Liver (tissue), 3 donors: ENCODE measurements around the gene SUN2.

Experiments used
- JUND ChIP-seq, 2 donors: IDR thresholded peaks; 2 replicates each; pipeline ENCODE4 v1.6.1; 2016; ENCODE audit warnings: antibody characterized with exemption in 2 of 2
- RXRA ChIP-seq, 2 donors: IDR thresholded peaks; 2 replicates each; pipeline ENCODE4 v1.6.1; 2017 to 2018; ENCODE audit warnings: antibody characterized with exemption in 2 of 2, mild to moderate bottlenecking in 1 of 2
- TF ChIP-seq, protein P1 (sequence below): IDR thresholded peaks from 2 replicates; pipeline ENCODE4 v1.6.1; 2016; ENCODE audit warnings: antibody characterized with exemption, mild to moderate bottlenecking
- TF ChIP-seq, protein P2 (sequence below): fragments of 150-350 bp; IDR thresholded peaks from 2 replicates; pipeline ENCODE4 v1.5.1; 2017; ENCODE audit warnings: improper control_type of control experiment, low read depth, low read length; ENCODE audit not compliant: missing input control
- TF ChIP-seq, protein P3 (sequence below): IDR thresholded peaks from 2 replicates; pipeline ENCODE4 v1.6.1; 2016; ENCODE audit warnings: antibody characterized with exemption
- TF ChIP-seq, protein P4 (sequence below): IDR thresholded peaks from 2 replicates; pipeline ENCODE4 v1.6.1; 2016; ENCODE audit warnings: antibody characterized with exemption
- TF ChIP-seq, protein P5 (sequence below): IDR thresholded peaks from 2 replicates; pipeline ENCODE4 v1.6.1; 2016; ENCODE audit warnings: antibody characterized with exemption
- donor health status: healthy.
- donor health status: healthy.

DNA sequence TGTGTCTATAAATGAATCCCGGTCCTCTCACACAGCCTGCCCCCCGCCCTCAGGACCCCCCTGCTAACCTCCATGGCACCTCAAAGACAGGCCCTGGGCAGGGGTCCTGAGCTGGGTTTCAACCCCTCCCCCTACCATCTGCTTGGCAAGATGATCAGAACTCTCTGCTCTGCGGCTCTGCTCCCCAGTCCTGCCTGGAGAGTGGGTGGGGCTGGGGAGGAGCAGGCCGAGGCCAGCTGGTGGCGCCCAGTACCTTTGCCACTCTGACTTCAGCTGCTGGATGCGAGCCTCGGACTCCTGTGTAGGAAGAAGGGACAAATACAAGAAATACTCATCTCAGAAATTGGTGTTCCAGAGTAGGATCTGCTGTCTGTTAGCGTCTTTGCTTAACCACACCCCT lies 15.0 kb downstream of the SUN2 start:
- TF ChIP-seq, protein P1, sequence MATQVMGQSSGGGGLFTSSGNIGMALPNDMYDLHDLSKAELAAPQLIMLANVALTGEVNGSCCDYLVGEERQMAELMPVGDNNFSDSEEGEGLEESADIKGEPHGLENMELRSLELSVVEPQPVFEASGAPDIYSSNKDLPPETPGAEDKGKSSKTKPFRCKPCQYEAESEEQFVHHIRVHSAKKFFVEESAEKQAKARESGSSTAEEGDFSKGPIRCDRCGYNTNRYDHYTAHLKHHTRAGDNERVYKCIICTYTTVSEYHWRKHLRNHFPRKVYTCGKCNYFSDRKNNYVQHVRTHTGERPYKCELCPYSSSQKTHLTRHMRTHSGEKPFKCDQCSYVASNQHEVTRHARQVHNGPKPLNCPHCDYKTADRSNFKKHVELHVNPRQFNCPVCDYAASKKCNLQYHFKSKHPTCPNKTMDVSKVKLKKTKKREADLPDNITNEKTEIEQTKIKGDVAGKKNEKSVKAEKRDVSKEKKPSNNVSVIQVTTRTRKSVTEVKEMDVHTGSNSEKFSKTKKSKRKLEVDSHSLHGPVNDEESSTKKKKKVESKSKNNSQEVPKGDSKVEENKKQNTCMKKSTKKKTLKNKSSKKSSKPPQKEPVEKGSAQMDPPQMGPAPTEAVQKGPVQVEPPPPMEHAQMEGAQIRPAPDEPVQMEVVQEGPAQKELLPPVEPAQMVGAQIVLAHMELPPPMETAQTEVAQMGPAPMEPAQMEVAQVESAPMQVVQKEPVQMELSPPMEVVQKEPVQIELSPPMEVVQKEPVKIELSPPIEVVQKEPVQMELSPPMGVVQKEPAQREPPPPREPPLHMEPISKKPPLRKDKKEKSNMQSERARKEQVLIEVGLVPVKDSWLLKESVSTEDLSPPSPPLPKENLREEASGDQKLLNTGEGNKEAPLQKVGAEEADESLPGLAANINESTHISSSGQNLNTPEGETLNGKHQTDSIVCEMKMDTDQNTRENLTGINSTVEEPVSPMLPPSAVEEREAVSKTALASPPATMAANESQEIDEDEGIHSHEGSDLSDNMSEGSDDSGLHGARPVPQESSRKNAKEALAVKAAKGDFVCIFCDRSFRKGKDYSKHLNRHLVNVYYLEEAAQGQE, result no peak
- TF ChIP-seq, protein P2, sequence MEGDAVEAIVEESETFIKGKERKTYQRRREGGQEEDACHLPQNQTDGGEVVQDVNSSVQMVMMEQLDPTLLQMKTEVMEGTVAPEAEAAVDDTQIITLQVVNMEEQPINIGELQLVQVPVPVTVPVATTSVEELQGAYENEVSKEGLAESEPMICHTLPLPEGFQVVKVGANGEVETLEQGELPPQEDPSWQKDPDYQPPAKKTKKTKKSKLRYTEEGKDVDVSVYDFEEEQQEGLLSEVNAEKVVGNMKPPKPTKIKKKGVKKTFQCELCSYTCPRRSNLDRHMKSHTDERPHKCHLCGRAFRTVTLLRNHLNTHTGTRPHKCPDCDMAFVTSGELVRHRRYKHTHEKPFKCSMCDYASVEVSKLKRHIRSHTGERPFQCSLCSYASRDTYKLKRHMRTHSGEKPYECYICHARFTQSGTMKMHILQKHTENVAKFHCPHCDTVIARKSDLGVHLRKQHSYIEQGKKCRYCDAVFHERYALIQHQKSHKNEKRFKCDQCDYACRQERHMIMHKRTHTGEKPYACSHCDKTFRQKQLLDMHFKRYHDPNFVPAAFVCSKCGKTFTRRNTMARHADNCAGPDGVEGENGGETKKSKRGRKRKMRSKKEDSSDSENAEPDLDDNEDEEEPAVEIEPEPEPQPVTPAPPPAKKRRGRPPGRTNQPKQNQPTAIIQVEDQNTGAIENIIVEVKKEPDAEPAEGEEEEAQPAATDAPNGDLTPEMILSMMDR, result no peak
- TF ChIP-seq, protein P3, sequence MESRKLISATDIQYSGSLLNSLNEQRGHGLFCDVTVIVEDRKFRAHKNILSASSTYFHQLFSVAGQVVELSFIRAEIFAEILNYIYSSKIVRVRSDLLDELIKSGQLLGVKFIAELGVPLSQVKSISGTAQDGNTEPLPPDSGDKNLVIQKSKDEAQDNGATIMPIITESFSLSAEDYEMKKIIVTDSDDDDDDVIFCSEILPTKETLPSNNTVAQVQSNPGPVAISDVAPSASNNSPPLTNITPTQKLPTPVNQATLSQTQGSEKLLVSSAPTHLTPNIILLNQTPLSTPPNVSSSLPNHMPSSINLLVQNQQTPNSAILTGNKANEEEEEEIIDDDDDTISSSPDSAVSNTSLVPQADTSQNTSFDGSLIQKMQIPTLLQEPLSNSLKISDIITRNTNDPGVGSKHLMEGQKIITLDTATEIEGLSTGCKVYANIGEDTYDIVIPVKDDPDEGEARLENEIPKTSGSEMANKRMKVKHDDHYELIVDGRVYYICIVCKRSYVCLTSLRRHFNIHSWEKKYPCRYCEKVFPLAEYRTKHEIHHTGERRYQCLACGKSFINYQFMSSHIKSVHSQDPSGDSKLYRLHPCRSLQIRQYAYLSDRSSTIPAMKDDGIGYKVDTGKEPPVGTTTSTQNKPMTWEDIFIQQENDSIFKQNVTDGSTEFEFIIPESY, result no peak
- TF ChIP-seq, protein P4, sequence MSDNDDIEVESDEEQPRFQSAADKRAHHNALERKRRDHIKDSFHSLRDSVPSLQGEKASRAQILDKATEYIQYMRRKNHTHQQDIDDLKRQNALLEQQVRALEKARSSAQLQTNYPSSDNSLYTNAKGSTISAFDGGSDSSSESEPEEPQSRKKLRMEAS, result no peak
- TF ChIP-seq, protein P5, sequence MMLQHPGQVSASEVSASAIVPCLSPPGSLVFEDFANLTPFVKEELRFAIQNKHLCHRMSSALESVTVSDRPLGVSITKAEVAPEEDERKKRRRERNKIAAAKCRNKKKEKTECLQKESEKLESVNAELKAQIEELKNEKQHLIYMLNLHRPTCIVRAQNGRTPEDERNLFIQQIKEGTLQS, result no peak
- TF ChIP-seq RXRA (IDR thresholded peaks at IDR 0.05) (no peak), JUND (IDR thresholded peaks at IDR 0.05) (no peak)
